GM11168 (cell line): ENCODE results near the gene PHKG1.
"Not testable (repeated sequence)": the region's sequence is repeated elsewhere in the genome, so short reads cannot be mapped to it uniquely, and the experiment has no call there.

Experiments
- in situ Hi-C: fragments of 300-500 bp; cut with MboI; formaldehyde crosslinking; loops from one replicate; pipeline ENCODE4 v1.12.0; 2022; ENCODE audit warnings: low sequenced_read_pairs; ENCODE audit not compliant: unreplicated experiment

The PHKG1 gene

GRCh38 chr7:56086761-56087160 lies 6.0 kb downstream of the PHKG1 start:
- in situ Hi-C loops: loop anchor here (25.0 kb wide), 1 partner anchor 449 kb away; no protein-coding TSS in a partner anchor

DNA sequence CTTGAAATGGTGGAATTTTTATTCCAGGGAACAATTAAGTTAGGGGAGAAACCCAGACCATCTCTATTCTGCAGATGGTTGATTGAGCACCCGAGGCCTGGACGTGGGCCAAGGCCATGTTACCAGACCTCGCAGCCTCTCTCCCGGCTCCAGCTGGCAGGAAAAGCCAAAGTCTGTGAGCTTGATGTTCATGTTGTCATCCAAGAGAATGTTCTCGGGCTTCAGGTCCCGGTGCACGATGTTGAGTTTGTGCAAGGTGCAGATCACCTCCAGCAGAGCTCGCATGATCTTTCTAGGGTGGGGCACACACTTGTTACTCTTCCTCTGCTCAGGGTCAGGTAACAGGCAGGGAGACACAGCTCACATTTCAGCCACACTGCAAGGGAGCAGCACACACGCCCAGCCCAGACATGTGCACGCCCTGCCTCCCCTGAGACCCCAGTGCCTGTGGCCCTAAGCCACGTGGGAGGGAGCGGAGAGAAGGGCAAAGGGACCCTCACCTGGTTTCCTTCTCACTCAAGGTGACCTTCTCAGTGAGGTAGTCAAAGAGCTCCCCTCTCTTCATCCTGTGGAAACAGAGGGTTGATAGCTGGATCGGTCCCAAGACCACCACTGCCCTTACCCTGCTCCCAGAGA lies 9.5 kb downstream of the PHKG1 start:
- in situ Hi-C loops: loop anchor here (25.0 kb wide), 1 partner anchor 446 kb away; no protein-coding TSS in a partner anchor

GRCh38 chr7:56081626-56082340 lies 11.0 kb downstream of the PHKG1 start:
- in situ Hi-C loops: loop anchor here (25.0 kb wide), 1 partner anchor 444 kb away; no protein-coding TSS in a partner anchor

DNA sequence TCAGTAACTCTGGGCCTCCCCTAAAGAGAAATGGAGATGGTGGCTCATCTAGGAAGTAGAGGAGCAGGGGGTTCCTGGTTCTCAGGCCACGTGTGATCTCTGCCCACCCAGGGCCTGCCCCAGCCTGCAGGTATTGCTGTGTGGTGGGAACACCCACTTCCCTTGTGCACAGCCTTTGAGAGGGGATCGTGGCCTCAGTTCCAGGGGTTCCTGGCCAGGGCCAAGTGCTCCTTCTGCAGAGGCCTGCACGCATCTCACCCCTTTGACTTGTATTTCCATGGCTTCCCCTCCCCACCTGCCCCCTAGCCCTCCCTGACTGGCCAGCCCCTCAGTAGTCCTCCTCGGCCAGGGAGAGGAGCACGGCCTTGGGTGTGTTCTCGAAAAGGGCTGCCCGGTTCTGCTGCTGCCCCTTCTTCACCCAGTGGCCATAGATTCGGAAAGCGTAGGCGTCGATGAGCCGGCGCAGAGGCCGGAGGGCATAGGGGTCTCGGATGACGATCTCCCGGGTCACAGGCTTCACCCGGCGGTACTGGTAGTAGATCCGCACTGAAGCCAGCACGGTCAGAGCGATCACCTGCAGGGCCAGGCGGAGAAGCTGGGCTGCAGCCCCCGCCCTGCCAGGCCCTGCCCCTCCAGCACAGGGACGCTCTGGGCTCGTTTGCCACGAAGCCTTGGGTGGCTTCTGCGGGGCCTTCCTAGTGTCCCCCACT lies 11.9 kb downstream of the PHKG1 start:
- in situ Hi-C loops: loop anchor here (25.0 kb wide), 1 partner anchor 444 kb away; no protein-coding TSS in a partner anchor

- in situ Hi-C loops: loop anchor here (25.0 kb wide), 1 partner anchor 442 kb away; no protein-coding TSS in a partner anchor
Measured at GRCh38 chr7:56079450-56080185, 13.1 kb downstream of the PHKG1 start.

DNA sequence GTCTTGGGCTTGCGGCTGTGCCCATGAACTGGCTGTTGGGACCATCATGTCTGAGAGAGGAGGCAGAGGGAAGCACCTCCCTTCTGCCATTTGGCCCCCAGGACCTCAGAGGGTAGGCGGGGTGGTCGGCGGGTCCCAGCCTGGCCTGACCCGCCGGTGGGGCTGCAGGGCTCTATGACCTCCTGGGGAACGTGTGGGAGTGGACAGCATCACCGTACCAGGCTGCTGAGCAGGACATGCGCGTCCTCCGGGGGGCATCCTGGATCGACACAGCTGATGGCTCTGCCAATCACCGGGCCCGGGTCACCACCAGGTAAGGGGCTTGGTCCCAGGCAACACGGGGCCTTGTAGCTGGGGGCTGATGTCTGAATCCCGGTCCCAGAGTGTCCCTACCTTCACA lies 14.6 kb downstream of the PHKG1 start:
- in situ Hi-C loops: loop anchor here (25.0 kb wide), 1 partner anchor 441 kb away; no protein-coding TSS in a partner anchor

GRCh38 chr7:56077681-56078080 lies 15.1 kb downstream of the PHKG1 start:
- in situ Hi-C loops: loop anchor here (25.0 kb wide), 1 partner anchor 440 kb away; no protein-coding TSS in a partner anchor

GRCh38 chr7:56074371-56074791 lies 18.4 kb downstream of the PHKG1 start:
- in situ Hi-C loops: no loop called here

DNA sequence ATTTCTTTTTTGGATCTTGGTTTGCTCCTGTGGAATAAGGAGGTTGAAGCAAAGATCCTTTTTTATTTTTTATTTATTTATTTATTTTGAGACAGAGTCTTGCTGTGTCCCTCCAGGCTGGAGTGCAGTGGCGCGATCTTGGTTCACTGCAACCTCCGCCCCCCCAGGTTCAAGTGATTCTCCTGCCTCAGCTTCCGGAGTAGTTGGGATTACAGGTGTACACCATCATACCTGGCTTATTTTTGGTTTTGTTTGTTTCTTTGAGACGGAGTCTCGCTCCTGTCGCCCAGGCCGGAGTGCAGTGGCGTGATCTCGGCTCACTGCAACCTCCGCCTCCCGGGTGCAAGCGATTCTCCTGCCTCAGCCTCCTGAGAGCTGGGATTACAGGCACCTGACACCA lies 26.4 kb downstream of the PHKG1 start:
- in situ Hi-C loops: not testable (repeated sequence)

DNA sequence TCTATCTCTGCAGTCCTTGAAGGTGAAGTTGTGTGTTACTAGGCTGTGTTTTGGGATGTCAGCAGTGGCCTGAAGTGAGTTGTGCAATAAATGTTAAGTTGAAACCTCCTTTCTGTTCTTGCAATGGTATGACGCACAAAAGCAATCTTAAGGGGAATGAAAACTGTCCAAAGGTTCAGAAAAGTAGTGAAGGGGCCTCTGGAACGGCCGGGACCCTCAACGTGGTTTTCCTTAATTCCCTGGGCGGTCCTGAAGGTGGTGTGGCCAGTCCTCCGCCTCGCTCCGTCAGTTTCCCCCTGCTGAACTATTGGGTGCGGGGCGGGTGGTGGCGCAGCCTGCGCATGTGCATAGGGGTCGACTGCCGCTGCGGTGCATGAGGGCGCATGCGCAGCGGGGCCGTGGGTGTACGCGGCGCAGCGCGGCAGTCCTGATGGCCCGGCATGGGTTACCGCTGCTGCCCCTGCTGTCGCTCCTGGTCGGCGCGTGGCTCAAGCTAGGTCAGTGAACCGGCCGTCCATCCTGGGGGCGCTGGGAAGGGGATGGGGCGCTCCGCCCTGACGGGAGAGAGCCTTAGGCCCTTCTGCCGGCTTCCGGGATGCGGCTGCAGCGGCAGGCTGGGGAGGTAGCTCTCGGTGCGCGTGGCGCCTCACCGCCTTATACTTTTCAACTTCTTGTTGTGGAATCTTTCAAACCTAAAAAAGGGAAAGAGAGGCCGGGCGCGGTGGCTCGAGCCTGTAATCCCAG lies 28.7 kb downstream of the PHKG1 start, which contains the start of gene SUMF2:
Gene SUMF2 (plus strand): TSS at position 405 of the 744 bp plus-strand sequence. CDS start 26 bp downstream, at position 431.
- in situ Hi-C loops: no loop called here

DNA sequence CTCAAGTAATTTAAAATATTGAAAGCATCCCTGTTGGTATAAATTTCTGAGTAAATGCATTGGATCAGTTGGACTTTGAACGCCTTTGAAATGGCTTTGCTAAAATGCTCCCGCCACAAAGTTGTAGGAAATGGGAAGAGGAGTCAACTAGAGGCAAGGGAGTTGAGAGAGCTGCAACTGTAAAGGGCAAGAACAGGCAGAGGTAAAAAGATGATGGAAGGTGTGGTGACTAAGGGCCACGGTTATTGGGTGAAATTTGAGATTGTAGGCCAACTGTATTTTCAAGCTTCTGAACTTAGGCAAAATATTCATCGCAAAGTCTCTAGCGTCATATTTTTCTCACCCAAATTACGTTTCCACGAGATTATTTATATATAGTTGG lies 29.3 kb downstream of the PHKG1 start:
- in situ Hi-C loops: no loop called here

GRCh38 chr7:56062382-56062781 lies 30.4 kb downstream of the PHKG1 start:
- in situ Hi-C loops: no loop called here

- in situ Hi-C loops: no loop called here
Measured at GRCh38 chr7:56053993-56054392, 38.8 kb downstream of the PHKG1 start.

- in situ Hi-C loops: no loop called here
Measured at GRCh38 chr7:56053379-56053778, 39.4 kb downstream of the PHKG1 start.

GRCh38 chr7:56051339-56052191 lies 41.2 kb downstream of the PHKG1 start, which contains the start of the genes CCT6A and PSPH:
Gene CCT6A, plus strand, starts transcription at chr7:56051765. Its CDS starts 84 bp downstream, at chr7:56051849.
Gene PSPH, minus strand, starts transcription at chr7:56051444. Its CDS starts 30,232 bp downstream, at chr7:56021212.
- in situ Hi-C loops: no loop called here

DNA sequence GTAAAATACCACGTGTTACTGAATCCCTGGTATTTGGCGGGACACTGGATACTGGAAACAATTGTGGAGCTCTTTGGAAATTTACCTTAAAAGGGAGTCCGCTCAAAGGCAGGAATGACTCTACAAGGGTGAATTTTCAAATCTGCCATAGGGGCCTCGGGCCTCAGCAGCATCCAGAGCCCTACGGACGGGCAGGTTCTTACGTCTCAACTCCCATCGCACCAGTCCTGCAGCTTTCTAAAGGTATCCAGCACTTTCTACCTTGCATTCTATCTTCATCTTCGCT lies 41.8 kb downstream of the PHKG1 start:
- in situ Hi-C loops: no loop called here

DNA sequence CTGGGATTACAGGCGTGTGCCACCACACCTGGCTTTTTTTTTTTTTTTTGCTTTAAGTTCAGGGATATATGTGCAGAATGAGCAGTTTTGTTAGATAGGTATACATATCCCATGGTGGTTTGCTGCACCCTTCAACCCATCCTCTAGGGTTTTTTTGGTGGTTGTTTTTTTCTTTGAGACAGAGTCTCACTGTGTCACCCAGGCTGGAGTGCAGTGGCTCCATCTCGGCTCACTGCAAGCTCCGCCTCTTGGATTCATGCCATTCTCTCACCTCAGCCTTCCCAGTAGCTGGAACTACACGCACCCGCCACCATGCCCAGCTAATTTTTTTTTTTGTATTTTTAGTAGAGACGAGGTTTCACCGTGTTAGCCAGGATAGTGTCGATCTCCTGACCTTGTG lies 44.0 kb downstream of the PHKG1 start:
- in situ Hi-C loops: not testable (repeated sequence)

- in situ Hi-C loops: no loop called here
Measured at GRCh38 chr7:56048245-56048644, 44.5 kb downstream of the PHKG1 start.
